ENCODE data around the gene FRZB. TPM values are rescaled to one million over a fixed set of nuclear protein-coding genes. Genes with fewer than 3 reads are reported as not detected.
"Not testable (repeated sequence)": the region's sequence is repeated elsewhere in the genome, so short reads cannot be mapped to it uniquely, and the experiment has no call there.

FRZB gene
- total RNA-seq, 1 donor from 2014 or later, result 3.9 TPM

DNA sequence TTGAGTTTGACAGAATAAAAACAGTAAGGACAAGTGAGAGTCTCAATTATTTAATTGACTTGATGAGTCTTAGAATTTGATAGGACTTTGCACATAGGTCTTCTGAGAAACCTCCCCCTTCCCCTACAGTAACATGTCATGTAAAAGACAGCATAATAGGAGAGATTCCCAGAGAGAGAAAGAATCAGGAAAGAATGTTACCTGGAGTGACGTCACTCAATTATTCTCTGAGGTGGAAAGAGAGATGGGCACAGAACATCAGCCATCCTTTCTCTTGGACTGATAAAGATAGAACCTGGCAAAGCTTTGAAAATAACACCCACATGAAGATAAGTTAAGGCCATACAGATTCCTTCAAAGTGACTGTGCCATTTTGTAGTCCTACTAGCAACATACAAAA, 19.3 kb upstream of the FRZB start:
- Histone ChIP-seq H3K27ac (no peak overlapping the region), H3K9me3 (no peaks in the 10 kb centered on the region), H3K4me1 (no peaks in the 10 kb centered on the region), H3K36me3 (no peaks in the 10 kb centered on the region), H3K27me3 (no peaks in the 10 kb centered on the region), H3K4me3 (no peak overlapping the region)
- no peak for DNase-seq (ENCODE audit: extremely low spot score in 2 of 2)
- intact Hi-C loops (cut with DNase I), result no loop called here
- TF ChIP-seq, protein P1, sequence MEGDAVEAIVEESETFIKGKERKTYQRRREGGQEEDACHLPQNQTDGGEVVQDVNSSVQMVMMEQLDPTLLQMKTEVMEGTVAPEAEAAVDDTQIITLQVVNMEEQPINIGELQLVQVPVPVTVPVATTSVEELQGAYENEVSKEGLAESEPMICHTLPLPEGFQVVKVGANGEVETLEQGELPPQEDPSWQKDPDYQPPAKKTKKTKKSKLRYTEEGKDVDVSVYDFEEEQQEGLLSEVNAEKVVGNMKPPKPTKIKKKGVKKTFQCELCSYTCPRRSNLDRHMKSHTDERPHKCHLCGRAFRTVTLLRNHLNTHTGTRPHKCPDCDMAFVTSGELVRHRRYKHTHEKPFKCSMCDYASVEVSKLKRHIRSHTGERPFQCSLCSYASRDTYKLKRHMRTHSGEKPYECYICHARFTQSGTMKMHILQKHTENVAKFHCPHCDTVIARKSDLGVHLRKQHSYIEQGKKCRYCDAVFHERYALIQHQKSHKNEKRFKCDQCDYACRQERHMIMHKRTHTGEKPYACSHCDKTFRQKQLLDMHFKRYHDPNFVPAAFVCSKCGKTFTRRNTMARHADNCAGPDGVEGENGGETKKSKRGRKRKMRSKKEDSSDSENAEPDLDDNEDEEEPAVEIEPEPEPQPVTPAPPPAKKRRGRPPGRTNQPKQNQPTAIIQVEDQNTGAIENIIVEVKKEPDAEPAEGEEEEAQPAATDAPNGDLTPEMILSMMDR (IDR thresholded peaks at IDR 0.05), result no peak

DNA sequence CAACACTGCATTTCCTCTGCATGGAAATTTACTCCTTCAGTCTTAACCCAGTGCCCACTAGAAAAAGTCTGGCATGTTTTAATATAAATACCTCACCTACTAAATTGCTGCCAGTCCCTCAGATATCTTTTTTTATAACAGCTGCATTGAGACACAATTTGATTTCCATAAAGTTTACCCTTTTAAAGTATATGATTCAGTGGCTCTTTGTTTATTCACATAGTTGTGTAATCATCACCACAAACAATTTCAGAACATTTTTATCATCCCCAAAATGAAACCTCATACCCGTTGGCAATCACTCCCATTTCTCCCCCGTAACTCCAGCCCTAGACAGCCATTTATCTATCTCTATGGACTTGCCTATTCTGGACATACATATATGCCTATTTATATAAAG, 17.0 kb upstream of the FRZB start:
- H3K27ac ChIP-seq, result no peak overlapping the region
- H3K9me3 ChIP-seq, result no peaks in the 10 kb centered on the region
- H3K27me3 ChIP-seq, result no peaks in the 10 kb centered on the region
- H3K4me1 ChIP-seq, result no peaks in the 10 kb centered on the region
- no peak for TF ChIP-seq POLR2A (IDR thresholded peaks at IDR 0.05)
- TF ChIP-seq, protein P1 (IDR thresholded peaks at IDR 0.05), result no peak
- no peak for TF ChIP-seq POLR2AphosphoS5 (IDR thresholded peaks at IDR 0.05; ENCODE audit: insufficient read depth in 1 of 2, low read depth in 1 of 2)
- no peaks in the 10 kb centered on the region for H3K36me3 ChIP-seq
- no peak overlapping the region for H3K4me3 ChIP-seq
- intact Hi-C loops (cut with DNase I), result no loop called here
- no peak for DNase-seq (ENCODE audit: extremely low spot score in 2 of 2)

DNA sequence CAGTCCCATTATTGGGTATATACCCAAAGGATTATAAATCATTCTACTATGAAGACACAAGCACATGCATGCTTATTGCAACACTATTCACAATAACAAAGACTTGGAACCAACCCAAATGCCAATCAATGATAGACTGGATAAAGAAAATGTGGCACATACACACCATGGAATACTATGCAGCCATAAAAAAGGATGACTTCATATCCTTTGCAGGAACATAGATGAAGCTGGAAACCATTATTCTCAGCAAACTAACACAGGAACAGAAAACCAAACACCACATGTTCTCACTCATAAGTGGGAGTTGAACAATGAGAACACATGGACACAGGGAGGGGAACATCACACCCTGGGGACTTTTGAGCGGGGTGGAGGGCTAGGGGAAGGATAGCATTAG, 13.7 kb upstream of the FRZB start:
- H3K27me3 ChIP-seq; intact Hi-C loops (cut with DNase I); H3K36me3 ChIP-seq; H3K9me3 ChIP-seq; DNase-seq (ENCODE audit: extremely low spot score in 2 of 2); H3K4me3 ChIP-seq; H3K4me1 ChIP-seq; H3K27ac ChIP-seq: not testable (repeated sequence)

DNA sequence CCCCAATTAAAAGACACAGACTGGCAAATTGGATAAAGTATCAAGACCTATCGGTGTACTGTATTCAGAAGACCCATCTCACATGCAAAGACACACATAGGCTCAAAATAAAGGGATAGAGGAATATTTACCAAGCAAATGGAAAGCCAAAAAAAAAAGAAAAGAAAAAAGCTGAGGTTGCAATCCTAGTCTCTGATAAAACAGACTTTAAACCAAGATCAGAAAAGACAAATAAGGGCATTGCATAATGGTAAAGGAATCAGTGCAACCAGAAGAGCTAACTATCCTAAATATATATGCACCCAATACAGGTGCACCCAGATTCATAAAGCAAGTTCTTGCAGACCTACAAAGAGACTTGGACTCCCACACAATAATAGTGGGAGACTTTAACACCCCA, 10.2 kb upstream of the FRZB start:
- H3K27ac ChIP-seq; H3K27me3 ChIP-seq; H3K36me3 ChIP-seq; intact Hi-C loops (cut with DNase I); H3K9me3 ChIP-seq; H3K4me1 ChIP-seq; DNase-seq (ENCODE audit: extremely low spot score in 2 of 2); H3K4me3 ChIP-seq: not testable (repeated sequence)

DNA sequence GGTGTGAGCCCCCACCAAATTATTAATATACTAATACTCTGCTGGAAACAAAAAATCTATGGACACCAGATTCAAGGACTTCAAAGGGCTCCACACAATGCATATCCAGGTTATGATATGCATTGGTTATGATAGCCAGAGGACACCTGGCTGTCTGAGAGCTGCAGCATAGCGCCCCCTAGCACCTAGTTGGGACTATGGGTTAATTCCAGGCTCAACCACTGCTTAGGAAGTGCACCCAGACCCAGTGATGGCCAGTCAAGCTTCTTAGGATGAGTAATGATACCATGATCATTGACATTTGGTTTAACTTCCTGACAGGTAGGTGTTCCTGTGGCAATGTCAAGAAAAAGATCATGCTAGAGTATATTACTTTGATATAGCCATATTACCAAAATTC, 3.8 kb upstream of the FRZB start:
- no peak for DNase-seq (ENCODE audit: extremely low spot score in 2 of 2)
- no peaks in the 10 kb centered on the region for H3K27me3 ChIP-seq
- H3K27ac ChIP-seq, result no peak overlapping the region
- no peaks in the 10 kb centered on the region for H3K9me3 ChIP-seq
- H3K36me3 ChIP-seq, result no peaks in the 10 kb centered on the region
- H3K4me3 ChIP-seq, result no peak overlapping the region
- intact Hi-C loops (cut with DNase I), result no loop called here
- TF ChIP-seq, protein P1 (IDR thresholded peaks at IDR 0.05), result no peak
- TF ChIP-seq POLR2A (IDR thresholded peaks at IDR 0.05) (no peak), POLR2AphosphoS5 (IDR thresholded peaks at IDR 0.05; ENCODE audit: insufficient read depth in 1 of 2, low read depth in 1 of 2) (no peak)
- H3K4me1 ChIP-seq, result peaks cover 22% of the 10 kb centered on the region

DNA sequence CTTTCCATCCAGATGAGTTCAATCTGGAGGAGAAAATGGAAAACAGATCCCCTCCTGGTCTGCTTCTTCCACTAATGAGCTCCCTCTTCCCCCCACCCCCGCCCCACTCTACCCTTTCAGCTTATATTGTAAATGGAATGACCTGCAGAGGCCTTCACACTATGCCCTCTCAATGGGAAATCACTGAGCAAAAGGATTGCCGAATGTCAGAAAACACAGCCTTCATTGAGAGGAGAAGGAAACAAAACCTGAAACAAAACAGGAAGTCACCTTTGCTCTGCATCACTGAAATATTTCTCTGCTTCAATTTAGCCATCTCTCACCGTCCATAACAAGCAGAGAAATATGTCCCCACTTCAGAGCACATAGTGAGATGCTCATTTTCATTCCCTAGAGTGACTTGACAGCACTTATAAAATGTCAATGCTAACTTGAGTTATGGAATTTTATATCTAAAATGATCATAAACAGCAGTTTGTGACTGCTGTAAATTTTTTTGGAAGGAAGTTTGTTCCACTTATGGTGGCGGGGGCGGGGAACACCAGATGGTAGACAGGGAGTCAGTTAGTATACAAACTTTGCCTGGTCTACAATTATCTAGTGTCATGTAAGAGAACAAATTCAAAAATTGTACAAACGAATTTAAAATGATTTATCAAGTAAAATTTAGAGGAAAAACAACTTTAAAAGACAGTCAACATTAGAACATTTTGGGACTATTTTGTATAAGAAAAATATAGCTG, 1.8 kb upstream of the FRZB start:
- DNase-seq (ENCODE audit: extremely low spot score in 2 of 2), result no peak
- TF ChIP-seq POLR2AphosphoS5 (IDR thresholded peaks at IDR 0.05; ENCODE audit: insufficient read depth in 1 of 2, low read depth in 1 of 2) (no peak), POLR2A (IDR thresholded peaks at IDR 0.05) (no peak)
- TF ChIP-seq, protein P1 (IDR thresholded peaks at IDR 0.05), result no peak
- H3K9me3 ChIP-seq, result no peaks in the 10 kb centered on the region
- H3K27ac ChIP-seq, result no peak overlapping the region
- H3K4me1 ChIP-seq, result peaks cover 22% of the 10 kb centered on the region
- H3K27me3 ChIP-seq, result no peaks in the 10 kb centered on the region
- no peak overlapping the region for H3K4me3 ChIP-seq
- H3K36me3 ChIP-seq, result no peaks in the 10 kb centered on the region
- intact Hi-C loops (cut with DNase I), result no loop called here
